IMR-90 (cell line): ENCODE results near the gene RPL21. TPM values are rescaled to one million over a fixed set of nuclear protein-coding genes. Genes with fewer than 3 reads are reported as not detected.

Source experiments
- ATAC-seq: fragments of 200-7000 bp; cut with Tn5 transposase; 2 replicates; pipeline ENCODE4 v1.9.1; 2020; ENCODE audit warnings: low read depth, mild to moderate bottlenecking, moderate library complexity
- BruUV-seq: library from RNA; stranded (reverse); fragments of 400-500 nt; replicated peaks from 2 replicates; lab custom pipeline; 2021; lab: Mats Ljungman, UMichigan
- CTCF ChIA-PET: fragments of 300-600 bp; formaldehyde crosslinking; extraction: SDS; loops from one replicate; lab custom pipeline; 2021; ENCODE audit warnings: antibody characterized with exemption; lab: Yijun Ruan, JAX
- POLR2A ChIA-PET: fragments of 300-600 bp; sonication (Branson Sonifier 250); formaldehyde crosslinking; loops from one replicate; lab custom pipeline; 2022; ENCODE audit warnings: antibody characterized with exemption; ENCODE audit not compliant: unreplicated experiment; lab: Charles Lee
- DNase-seq: peaks from one replicate; pipeline ENCODE4 v3.0.0; 2013
- H2AFZ ChIP-seq: replicated peaks from 2 replicates; pipeline ENCODE3; 2013; ENCODE audit warnings: low read length, mild to moderate bottlenecking; ENCODE audit not compliant: poor library complexity
- H2AK5ac ChIP-seq: 2 replicates; pipeline ENCODE4 v1.6.1; 2013; ENCODE audit warnings: low read depth, low read length, inconsistent platforms
- H2AK9ac ChIP-seq: replicated peaks from 2 replicates; pipeline ENCODE3; 2013; ENCODE audit warnings: mild to moderate bottlenecking, low read depth, low read length, moderate library complexity; ENCODE audit not compliant: poor library complexity
- H2BK120ac ChIP-seq: 2 replicates; pipeline ENCODE4 v1.6.1; 2013; ENCODE audit warnings: low read depth, low read length, inconsistent platforms
- H2BK15ac ChIP-seq: 3 replicates; pipeline ENCODE4 v1.6.1; 2013; ENCODE audit warnings: low read depth, low read length, inconsistent platforms
- H2BK20ac ChIP-seq: 2 replicates; pipeline ENCODE4 v1.6.1; 2013; ENCODE audit warnings: low read depth, mild to moderate bottlenecking, inconsistent platforms, low read length, moderate library complexity
- H2BK5ac ChIP-seq: 2 replicates; pipeline ENCODE4 v1.6.1; 2013; ENCODE audit warnings: mild to moderate bottlenecking, low read depth, low read length, inconsistent platforms; ENCODE audit not compliant: poor library complexity, severe bottlenecking
- H3K14ac ChIP-seq: replicated peaks from 2 replicates; pipeline ENCODE4 v1.6.1; 2013; ENCODE audit warnings: low read depth, low read length, inconsistent platforms
- H3K18ac ChIP-seq: 2 replicates; pipeline ENCODE4 v1.6.1; 2013; ENCODE audit warnings: low read depth, low read length, control low read depth
- H3K23ac ChIP-seq: 2 replicates; pipeline ENCODE4 v1.6.1; 2013; ENCODE audit warnings: low read depth, low read length, inconsistent platforms
- H3K27ac ChIP-seq: 2 replicates; pipeline ENCODE4 v1.5.1; 2013; ENCODE audit warnings: mild to moderate bottlenecking, control low read depth, low read length; ENCODE audit not compliant: insufficient read depth
- H3K27me3 ChIP-seq: 2 replicates; pipeline ENCODE4 v1.6.1; 2013; ENCODE audit warnings: low read length; ENCODE audit not compliant: control insufficient read depth, insufficient read depth
- H3K36me3 ChIP-seq: 2 replicates; pipeline ENCODE4 v1.6.1; 2013; ENCODE audit warnings: low read length, mixed read lengths; ENCODE audit not compliant: control insufficient read depth, insufficient read depth
- H3K4ac ChIP-seq: 2 replicates; pipeline ENCODE4 v1.6.1; 2013; ENCODE audit warnings: low read depth, low read length, inconsistent platforms
- H3K4me1 ChIP-seq: 2 replicates; pipeline ENCODE4 v1.6.1; 2013; ENCODE audit warnings: low read length, mixed read lengths; ENCODE audit not compliant: control insufficient read depth, insufficient read depth
- H3K4me2 ChIP-seq: 2 replicates; pipeline ENCODE4 v1.6.1; 2013; ENCODE audit warnings: low read depth, mild to moderate bottlenecking, control low read depth, low read length, moderate library complexity
- H3K4me3 ChIP-seq: 2 replicates; pipeline ENCODE4 v1.5.1; 2013; ENCODE audit warnings: low read depth, mild to moderate bottlenecking, control low read depth, low read length, moderate library complexity; ENCODE audit not compliant: insufficient read depth
- H3K56ac ChIP-seq: 2 replicates; pipeline ENCODE4 v1.6.1; 2013; ENCODE audit warnings: low read length, inconsistent platforms; ENCODE audit not compliant: insufficient read depth; ENCODE audit errors: extremely low read depth
- H3K79me1 ChIP-seq, 2 experiments: 2 replicates each; pipeline ENCODE4 v1.6.1; 2013; ENCODE audit warnings: low read length in 2 of 2, inconsistent platforms in 1 of 2, low read depth in 1 of 2
- H3K9ac ChIP-seq: 2 replicates; pipeline ENCODE4 v1.6.1; 2013; ENCODE audit warnings: low read depth, low read length, control low read depth
- H3K9me1 ChIP-seq: 2 replicates; pipeline ENCODE4 v1.6.1; 2013; ENCODE audit warnings: low read length, inconsistent platforms; ENCODE audit not compliant: insufficient read depth
- H3K9me3 ChIP-seq: 2 replicates; pipeline ENCODE4 v1.6.1; 2013; ENCODE audit warnings: low read length; ENCODE audit not compliant: control insufficient read depth, insufficient read depth
- H4K20me1 ChIP-seq: 2 replicates; pipeline ENCODE4 v1.6.1; 2013; ENCODE audit warnings: low read length, inconsistent platforms; ENCODE audit not compliant: insufficient read depth
- H4K5ac ChIP-seq: 2 replicates; pipeline ENCODE4 v1.6.1; 2013; ENCODE audit warnings: mild to moderate bottlenecking, low read depth, low read length, control low read depth
- H4K8ac ChIP-seq, 2 experiments: 2 replicates each; pipeline ENCODE4 v1.6.1; 2013; ENCODE audit warnings: low read depth in 2 of 2, low read length in 2 of 2, control low read depth in 1 of 2, inconsistent platforms in 1 of 2
- H4K91ac ChIP-seq: 2 replicates; pipeline ENCODE4 v1.6.1; 2013; ENCODE audit warnings: low read depth, low read length, inconsistent platforms; ENCODE audit not compliant: insufficient read depth
- CEBPB ChIP-seq: IDR thresholded peaks from 2 replicates; pipeline ENCODE4 v1.6.1; 2012; ENCODE audit warnings: low read depth, low read length, improper control_type of control experiment
- CHD1 ChIP-seq: IDR thresholded peaks from 2 replicates; pipeline ENCODE4 v1.6.1; 2012; ENCODE audit warnings: low read depth, low read length, improper control_type of control experiment
- FOS ChIP-seq: fragments of 150-350 bp; IDR thresholded peaks from 2 replicates; pipeline ENCODE4 v1.6.1; 2016; ENCODE audit warnings: low read depth, low read length
- MAFK ChIP-seq: IDR thresholded peaks from 2 replicates; pipeline ENCODE4 v1.6.1; 2012; ENCODE audit warnings: low read depth, low read length, improper control_type of control experiment
- MXI1 ChIP-seq: IDR thresholded peaks from 2 replicates; pipeline ENCODE4 v1.6.1; 2012; ENCODE audit warnings: low read depth, mild to moderate bottlenecking, low read length, moderate library complexity, borderline replicate concordance
- NFE2L2 ChIP-seq: fragments of 150-350 bp; IDR thresholded peaks from 2 replicates; pipeline ENCODE4 v1.6.1; 2016; ENCODE audit warnings: low read depth, mild to moderate bottlenecking, low read length
- RAD21 ChIP-seq: IDR thresholded peaks from 2 replicates; pipeline ENCODE4 v1.6.1; 2012; ENCODE audit warnings: low read length, improper control_type of control experiment
- RCOR1 ChIP-seq: IDR thresholded peaks from 2 replicates; pipeline ENCODE4 v1.6.1; 2012; ENCODE audit warnings: mild to moderate bottlenecking, low read length, improper control_type of control experiment; ENCODE audit not compliant: insufficient replicate concordance
- RFX5 ChIP-seq: IDR thresholded peaks from 2 replicates; pipeline ENCODE4 v1.8.0; 2012; ENCODE audit warnings: low read depth, mild to moderate bottlenecking, low read length, moderate library complexity
- SMC3 ChIP-seq: fragments of 150-350 bp; IDR thresholded peaks from 2 replicates; pipeline ENCODE4 v1.6.1; 2016; ENCODE audit warnings: low read depth, mild to moderate bottlenecking, antibody characterized with exemption, low read length, moderate library complexity
- WGBS, 2 experiments: methylation state at CpG; one replicate each; pipeline versions ENCODE4 v1.1.5 to v1.1.7; 2013; ENCODE audit warnings: missing lambda C conversion rate in 2 of 2; ENCODE audit not compliant: insufficient read length in 1 of 2; ENCODE audit errors: extremely low coverage in 2 of 2; 5-methylcytosine and 5-hydroxymethylcytosine counted together
- dilution Hi-C: fragments of 300-500 bp; cut with HindIII; formaldehyde crosslinking; loops from one replicate; pipeline ENCODE4 v1.14.3; 2018; ENCODE audit warnings: low sequenced_read_pairs; ENCODE audit not compliant: unreplicated experiment
- in situ Hi-C: fragments of 300-500 bp; cut with MboI; formaldehyde crosslinking; loops from 3 replicates; pipeline ENCODE4 v1.14.3; 2019; ENCODE audit warnings: low sequenced_read_pairs, inconsistent platforms, mixed read lengths
- intact Hi-C: fragments of 100-400 bp; cut with micrococcal nuclease; formaldehyde crosslinking; loops from 2 replicates; pipeline ENCODE4 v1.10.0; 2022
- polyA plus RNA-seq, 3 experiments: library from polyadenylated mRNA; depleted of rRNA; stranded (reverse); fragments of >200 nt; gene quantifications; 2 replicates each; pipeline ENCODE4 v1.2.3, GENCODE V29; 2012; ENCODE audit warnings: low replicate concordance in 1 of 3
- total RNA-seq: library from RNA; depleted of rRNA; stranded (reverse); fragments of >200 nt; gene quantifications from 2 replicates; pipeline ENCODE4 v1.2.3, GENCODE V29; 2012
- TF ChIP-seq, protein P1 (sequence below): fragments of 150-350 bp; IDR thresholded peaks from 2 replicates; pipeline ENCODE4 v1.6.1; 2017; ENCODE audit warnings: mild to moderate bottlenecking, antibody characterized with exemption, low read length, low read depth
- TF ChIP-seq, protein P2 (sequence below): fragments of 150-350 bp; IDR thresholded peaks from 2 replicates; pipeline ENCODE4 v1.6.1; 2016; ENCODE audit warnings: low read depth, mild to moderate bottlenecking, low read length, moderate library complexity, borderline replicate concordance
- TF ChIP-seq, protein P3 (sequence below): conservative IDR thresholded peaks from 2 replicates; pipeline ENCODE4 v1.5.1; 2012; ENCODE audit warnings: mild to moderate bottlenecking, low read depth, low read length, improper control_type of control experiment

The RPL21 gene
- total and polyA plus RNA-seq, 2 of the 4 experiments (the other 2 are of a cell fraction): 912 to 1,160 TPM

DNA sequence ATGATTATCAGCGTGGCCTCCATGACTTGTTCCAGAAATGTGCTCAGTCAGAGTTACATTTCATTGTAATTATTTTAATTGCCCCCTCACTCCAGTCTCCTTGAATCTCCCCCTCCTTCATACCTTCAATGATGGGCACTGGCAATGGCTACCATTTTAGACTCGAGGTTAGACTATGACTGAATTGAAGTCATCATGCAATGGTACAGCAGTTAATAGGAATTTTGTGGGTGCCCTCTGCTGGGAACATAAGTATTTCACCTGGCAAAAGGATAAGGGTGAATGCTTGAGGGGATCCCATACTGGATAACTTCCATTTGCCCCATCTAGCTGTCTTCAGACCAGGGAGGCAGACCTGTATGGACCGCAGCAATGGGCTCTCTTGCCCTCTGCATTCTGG, 47.5 kb upstream of the RPL21 start:
- DNase-seq (peak; percentile 31), ATAC-seq (peak; percentile 44; the same call in 1 of the 2 replicates)
- no CpG with 5 or more reads among the region's 3 CpGs for whole genome bisulfite sequencing, 2 experiments
- Histone ChIP-seq H2AK9ac (no peak overlapping the region), H2BK120ac (no peak overlapping the region), H4K91ac (no peak overlapping the region), H2AK5ac (no peak overlapping the region), H3K9ac (no peak overlapping the region), H3K79me1 (no peaks in the 10 kb centered on the region), H3K36me3 (no peaks in the 10 kb centered on the region), H3K27me3 (no peaks in the 10 kb centered on the region), H3K27ac (no peak overlapping the region), H3K4me2 (no peak overlapping the region), H3K56ac (no peak overlapping the region), H2BK15ac (no peak overlapping the region), H4K20me1 (no peaks in the 10 kb centered on the region), H2AFZ (no peak overlapping the region), H3K23ac (no peak overlapping the region), H3K4me1 (no peaks in the 10 kb centered on the region), H3K14ac (no peak overlapping the region), H4K5ac (no peak overlapping the region), H3K4ac (no peak overlapping the region), H3K9me3 (no peaks in the 10 kb centered on the region), H2BK20ac (no peak overlapping the region), H3K9me1 (no peaks in the 10 kb centered on the region), H3K18ac (no peak overlapping the region), H2BK5ac (no peak overlapping the region), H3K4me3 (no peak overlapping the region), H4K8ac (no peak overlapping the region)
- ChIA-PET CTCF (interaction anchor here (1.1 kb wide), 1 partner anchor 257 kb away, joined by 3 read pairs; no protein-coding TSS in a partner anchor), POLR2A (no interaction called here)
- dilution Hi-C loops (no loop called here), intact Hi-C loops (no loop called here), in situ Hi-C loops (no loop called here)
- TF ChIP-seq FOS (no peak), SMC3 (peak; percentile 12; the same call in 1 of the 2 replicates), RAD21 (peak; percentile 39), RCOR1 (no peak), RFX5 (no peak), CEBPB (no peak), NFE2L2 (no peak), MXI1 (no peak), MAFK (no peak), CHD1 (no peak)
- TF ChIP-seq, protein P1, sequence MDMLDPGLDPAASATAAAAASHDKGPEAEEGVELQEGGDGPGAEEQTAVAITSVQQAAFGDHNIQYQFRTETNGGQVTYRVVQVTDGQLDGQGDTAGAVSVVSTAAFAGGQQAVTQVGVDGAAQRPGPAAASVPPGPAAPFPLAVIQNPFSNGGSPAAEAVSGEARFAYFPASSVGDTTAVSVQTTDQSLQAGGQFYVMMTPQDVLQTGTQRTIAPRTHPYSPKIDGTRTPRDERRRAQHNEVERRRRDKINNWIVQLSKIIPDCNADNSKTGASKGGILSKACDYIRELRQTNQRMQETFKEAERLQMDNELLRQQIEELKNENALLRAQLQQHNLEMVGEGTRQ: no peak
- TF ChIP-seq, protein P2, sequence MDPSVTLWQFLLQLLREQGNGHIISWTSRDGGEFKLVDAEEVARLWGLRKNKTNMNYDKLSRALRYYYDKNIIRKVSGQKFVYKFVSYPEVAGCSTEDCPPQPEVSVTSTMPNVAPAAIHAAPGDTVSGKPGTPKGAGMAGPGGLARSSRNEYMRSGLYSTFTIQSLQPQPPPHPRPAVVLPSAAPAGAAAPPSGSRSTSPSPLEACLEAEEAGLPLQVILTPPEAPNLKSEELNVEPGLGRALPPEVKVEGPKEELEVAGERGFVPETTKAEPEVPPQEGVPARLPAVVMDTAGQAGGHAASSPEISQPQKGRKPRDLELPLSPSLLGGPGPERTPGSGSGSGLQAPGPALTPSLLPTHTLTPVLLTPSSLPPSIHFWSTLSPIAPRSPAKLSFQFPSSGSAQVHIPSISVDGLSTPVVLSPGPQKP: no peak
- TF ChIP-seq, protein P3, sequence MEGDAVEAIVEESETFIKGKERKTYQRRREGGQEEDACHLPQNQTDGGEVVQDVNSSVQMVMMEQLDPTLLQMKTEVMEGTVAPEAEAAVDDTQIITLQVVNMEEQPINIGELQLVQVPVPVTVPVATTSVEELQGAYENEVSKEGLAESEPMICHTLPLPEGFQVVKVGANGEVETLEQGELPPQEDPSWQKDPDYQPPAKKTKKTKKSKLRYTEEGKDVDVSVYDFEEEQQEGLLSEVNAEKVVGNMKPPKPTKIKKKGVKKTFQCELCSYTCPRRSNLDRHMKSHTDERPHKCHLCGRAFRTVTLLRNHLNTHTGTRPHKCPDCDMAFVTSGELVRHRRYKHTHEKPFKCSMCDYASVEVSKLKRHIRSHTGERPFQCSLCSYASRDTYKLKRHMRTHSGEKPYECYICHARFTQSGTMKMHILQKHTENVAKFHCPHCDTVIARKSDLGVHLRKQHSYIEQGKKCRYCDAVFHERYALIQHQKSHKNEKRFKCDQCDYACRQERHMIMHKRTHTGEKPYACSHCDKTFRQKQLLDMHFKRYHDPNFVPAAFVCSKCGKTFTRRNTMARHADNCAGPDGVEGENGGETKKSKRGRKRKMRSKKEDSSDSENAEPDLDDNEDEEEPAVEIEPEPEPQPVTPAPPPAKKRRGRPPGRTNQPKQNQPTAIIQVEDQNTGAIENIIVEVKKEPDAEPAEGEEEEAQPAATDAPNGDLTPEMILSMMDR: 0 out of 2 replicates have a peak, but pooled peaks have one; percentile 23
- BruUV-seq: no TSS peak
